GM21717 (cell line): ENCODE results near the gene FRMD3.

Experiments
- ATAC-seq: cut with Tn5 transposase; IDR thresholded peaks from one replicate; pipeline ENCODE4 v1.9.1; 2021; ENCODE audit warnings: mild to moderate bottlenecking, moderate library complexity; ENCODE audit not compliant: unreplicated experiment

The FRMD3 gene

DNA sequence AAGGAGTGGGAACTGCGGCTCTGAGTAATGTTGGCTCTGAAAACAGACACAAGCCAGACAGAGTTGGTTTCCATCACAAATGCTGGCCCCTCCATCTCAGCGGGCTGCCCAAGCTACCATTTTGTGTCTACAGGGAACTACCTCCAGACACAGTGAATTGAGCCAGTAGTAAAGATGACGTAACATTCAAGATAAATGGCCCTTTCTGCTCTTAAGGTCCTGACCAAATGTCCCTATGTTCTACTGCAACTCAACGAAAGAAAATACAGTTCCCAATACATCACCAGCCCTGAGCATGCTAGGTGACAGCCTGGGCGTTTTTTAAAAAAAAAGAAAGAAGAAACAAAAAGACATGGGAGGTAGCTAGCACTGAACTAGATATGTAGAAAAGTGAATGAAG is 247.5 kb downstream of the FRMD3 start:
- no peak for ATAC-seq

DNA sequence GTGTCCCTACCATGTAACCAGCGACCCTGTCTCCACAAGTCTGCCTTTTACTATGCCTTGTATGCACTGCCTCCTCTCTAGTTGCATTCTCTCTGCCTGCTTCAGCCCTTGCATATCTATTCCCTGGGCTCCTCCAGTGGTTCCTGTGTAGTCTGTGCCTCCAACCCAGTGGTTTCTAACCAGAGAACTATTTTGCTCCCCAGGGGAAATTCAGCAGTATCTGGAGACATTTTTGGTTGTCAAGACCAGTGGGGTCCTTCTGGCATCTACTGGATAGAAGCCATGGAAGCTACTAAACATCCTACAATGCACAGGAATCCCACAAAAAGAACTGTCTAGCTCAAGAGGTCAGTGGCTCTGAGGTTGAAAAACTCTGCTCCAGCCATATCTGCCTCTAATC is 251.2 kb downstream of the FRMD3 start:
- no peak for ATAC-seq

DNA sequence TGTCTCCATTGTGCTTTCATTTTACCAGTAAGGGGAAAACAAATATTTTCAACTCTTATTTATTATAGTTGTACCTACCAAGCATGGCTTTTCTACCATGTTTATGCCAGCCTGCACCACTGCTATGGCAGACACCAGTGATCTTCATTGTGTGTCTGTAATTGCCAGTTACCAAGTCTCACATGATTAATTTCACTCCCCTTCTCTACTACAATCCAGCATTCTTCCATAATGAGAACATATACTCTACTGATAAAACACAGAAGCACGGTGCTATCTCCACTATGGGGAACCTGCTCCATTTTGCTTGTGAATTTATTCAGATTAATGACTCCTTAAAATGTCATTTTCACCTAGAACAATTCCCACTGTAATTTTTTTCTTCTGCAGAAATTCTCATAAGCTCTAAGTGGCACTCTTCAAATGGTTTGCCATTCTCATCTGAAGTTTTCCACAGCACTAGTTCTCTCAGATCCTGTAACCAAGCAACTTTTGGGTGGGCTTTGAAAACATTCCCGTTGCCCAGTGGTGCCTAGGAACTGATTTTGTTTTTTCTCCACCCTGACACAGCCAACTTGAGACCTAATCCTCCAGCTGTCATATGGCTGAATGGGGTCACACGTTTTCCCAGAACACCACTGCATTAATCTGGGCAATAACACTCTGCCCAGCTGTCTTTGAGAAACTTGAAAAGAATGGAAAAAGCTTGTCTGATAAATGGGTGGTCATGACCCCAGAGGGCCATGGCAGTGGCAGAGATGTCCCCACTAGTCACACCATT is 252.6 kb downstream of the FRMD3 start:
- no peak for ATAC-seq

DNA sequence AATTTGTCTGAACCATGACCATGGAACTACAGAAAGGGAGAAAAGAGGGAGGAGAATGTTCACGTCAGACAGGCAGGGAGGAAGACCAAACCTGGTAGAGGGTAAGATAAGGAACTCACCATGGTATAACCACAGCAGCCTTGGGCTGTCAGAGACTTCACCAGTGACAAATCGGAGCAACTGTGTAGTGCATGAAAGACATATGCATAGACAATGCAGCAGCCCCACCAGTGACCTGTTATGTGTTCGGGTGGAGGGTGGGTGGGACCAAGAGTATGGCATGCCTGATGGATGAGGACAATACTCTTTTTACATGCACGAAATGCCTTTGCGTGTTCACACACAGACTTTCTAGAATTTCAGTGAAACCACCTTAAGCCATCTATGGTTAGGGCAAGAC is 253.5 kb downstream of the FRMD3 start:
- ATAC-seq: no peak

DNA sequence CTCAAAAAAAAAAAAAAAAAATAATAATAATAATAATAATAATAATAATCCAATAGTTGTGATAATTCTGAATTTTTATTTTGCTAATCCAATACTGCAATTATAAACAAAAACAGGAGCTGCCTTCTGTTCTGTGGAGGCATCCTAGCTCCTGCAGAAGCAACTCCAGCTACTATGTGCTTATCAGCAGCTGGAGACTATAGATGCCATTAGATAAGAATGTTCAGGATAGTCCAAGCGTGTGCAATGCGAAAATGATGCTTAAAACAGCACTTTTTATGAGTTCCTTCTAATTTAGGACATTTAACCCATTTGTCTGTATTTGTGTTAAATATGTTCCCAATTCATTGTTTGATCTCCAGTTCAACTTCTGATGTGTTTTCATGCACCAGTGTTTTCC is 254.7 kb downstream of the FRMD3 start:
- ATAC-seq: no peak

DNA sequence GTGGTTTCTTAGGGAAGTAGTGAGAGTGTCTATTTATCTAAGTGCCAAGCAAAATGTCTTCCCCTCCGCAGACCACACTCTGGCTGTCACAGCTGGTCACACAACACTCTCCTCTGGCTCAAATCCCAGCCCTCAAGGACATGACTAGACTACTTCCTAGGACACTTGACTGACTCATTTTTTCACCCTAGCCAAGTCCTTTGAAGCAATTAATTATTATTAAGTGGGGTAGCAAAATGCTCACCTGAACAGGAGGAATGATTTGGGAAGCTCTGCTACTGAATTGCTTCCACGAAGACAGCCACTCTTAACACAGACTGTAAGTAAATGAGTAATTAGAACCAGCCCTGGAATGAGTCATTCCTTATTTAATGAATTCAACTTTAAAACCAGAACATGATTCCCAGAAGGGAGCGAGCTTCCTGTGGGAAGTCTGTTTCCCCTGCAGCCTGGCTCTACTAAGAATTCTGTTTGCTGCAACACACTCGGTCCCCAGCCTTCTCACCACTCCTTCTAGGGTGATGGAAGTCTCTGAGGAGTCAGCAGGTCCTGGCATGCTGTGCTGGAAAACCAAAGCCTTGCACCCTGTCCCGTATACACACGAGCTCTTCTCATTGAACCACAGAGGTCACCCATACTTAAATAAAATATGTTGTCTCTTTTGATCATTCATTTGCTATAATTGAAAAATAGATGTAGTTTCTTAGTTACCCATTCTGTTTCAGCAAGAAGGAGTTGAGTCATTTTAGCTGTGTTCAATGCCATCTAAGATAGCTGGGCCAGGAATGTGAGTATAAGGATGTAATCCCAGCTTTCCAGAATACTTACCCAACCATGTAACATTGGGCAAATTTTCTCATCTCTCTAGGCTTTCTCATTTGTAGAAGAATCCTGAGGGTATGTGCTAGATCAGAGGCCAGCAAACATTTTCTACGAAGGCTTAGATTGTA is 256.6 kb downstream of the FRMD3 start:
- ATAC-seq: peak; percentile 71

DNA sequence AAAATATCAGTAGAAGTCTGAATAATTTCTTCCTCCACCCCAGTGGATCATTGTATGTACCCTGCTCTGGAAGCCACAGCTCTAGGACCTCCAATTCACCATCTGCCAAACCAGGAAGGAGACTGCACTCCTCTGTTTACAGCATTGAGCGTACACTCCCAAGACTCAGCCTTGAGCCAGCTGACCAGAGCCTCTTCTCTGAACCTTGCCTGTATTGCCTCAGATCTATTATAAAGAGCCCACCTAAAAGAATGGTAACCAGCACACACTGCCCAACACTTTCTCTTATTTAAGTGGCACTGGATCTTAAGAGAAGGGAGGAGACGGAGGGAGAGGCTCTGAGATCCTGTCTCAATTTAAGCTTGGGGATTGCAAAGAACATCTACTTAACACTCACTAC is 257.4 kb downstream of the FRMD3 start:
- ATAC-seq: peak; percentile 16

DNA sequence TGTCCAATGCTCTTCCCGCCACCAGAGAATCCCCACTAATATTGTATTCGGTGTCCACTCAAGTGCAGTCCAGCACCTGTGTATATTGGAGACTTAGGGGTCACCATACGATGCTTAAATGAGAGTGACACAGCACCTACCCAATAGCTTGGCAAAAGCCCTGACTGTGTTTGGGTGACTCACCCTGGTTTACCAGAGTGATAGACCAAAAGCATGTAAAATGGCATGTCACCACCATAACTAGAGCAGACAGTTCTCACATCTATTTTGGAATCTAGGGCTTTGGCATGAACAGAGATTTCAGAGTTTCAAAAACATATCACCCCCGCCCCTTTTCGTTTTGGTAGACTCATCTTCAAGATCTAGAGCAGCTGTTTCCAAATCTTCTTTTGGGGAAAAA is 257.9 kb downstream of the FRMD3 start:
- peak; percentile 61 for ATAC-seq

DNA sequence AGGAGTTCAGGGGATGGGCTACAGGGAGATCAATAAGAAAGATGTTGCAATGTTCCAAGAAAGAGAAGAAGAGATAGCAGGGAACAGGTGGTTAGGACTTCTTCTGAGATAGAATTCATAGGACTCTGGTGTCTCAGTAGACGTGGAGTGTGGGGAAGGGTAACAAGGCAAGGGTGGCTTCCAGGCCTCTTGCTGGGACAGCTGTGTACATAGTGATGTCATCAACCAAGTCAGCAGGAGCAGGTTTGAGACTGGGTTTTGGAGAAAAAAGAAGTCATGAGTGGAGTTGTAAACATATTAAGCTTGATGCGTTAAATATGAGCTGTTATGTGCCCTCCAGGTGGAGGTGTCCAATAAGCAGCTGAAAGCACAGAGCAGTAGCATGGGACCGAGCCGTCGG is 263.4 kb downstream of the FRMD3 start:
- no peak for ATAC-seq

DNA sequence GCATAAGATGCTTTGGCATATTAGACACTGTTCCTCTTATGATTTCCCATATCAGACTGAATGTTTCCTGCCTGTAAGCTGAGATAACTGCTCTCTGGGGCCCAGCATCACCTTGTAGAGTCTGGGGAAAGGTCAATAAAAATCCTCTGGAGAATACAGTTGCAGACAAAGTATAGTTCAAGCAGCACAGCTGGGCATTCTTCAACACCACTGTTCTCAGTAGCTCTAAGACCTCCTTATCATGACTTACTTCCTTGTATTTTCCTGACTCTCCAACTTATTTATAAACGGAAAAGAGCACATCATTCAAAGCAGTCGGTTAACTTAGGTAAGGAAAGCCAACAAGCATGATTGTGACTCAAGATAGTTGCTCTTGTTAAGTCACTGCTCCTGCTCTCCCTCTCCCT is 266.5 kb downstream of the FRMD3 start:
- no peak for ATAC-seq

DNA sequence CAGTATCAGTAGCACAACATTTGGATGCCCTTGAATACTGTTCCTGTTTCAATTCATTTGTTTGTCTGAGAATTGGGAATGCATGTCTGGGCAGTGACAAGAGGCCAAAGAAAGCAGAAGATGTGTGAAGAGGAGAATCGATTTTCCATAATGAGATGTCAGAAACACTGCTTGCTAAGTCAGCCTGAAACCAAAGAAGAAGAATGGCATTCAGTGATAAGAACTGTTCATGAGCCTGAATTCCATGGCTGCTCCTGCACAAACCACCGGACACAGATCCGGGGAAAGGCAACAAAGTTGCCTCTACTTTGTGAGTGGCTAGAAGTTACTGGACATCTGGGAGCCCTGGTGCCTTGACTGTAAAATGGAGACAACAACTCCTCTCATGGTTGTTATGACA is 268.1 kb downstream of the FRMD3 start:
- ATAC-seq: no peak

DNA sequence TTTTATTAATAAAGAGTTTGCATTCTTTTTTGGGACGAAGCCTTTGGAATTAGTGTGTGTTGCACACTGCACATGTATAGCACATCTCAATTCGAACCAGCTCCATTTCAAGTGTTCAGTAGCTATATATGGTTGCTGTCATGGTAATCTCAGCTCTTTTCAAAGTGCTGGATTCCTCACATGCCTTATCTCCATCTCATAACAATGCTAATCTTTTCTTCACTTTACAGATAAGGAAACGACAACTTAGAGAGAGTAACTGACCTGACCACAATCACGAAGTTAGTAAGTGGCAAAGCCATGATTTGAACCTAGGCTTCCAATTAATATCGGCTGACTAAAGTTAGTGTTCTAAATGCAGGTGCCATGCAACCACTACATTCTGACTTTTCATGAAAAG is 270.5 kb downstream of the FRMD3 start:
- no peak for ATAC-seq

DNA sequence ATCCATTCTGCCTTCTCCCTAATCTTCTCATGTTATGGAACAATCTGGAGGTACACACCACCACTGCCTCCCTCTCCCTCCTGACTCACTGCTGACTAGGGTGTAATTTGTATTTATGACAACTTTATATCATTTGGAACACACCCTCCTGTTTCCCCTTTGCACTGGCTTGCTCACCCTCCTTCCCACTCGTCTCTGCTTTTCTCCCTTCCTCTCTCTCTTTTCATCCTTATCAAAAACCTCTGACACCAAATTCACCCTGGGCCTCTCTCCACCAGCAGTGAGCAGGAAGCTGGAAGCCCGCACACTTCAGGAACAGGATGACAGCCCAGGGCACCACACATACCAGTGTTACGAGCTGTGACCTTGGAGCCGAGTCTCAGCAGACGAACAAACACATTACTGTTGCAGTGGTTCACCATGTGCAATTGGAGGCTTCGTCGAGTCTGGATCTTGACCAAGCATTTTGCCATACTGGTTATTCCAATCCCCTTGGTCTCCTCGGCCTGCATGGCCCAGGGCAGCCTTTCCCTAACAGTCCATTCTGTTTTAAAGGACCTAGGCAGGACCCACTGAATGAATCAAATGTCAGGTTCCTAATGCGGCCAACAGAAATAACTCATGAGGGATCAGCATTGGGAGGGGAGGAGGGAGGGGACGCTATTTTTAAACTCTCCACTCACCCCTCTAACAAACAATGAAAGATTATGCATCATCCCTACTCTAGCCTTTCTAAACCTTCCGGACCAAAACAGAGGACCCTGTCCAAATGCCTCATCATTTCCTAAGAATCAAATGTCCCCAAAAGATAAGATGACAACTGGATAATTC is 271.3 kb downstream of the FRMD3 start:
- ATAC-seq: no peak

DNA sequence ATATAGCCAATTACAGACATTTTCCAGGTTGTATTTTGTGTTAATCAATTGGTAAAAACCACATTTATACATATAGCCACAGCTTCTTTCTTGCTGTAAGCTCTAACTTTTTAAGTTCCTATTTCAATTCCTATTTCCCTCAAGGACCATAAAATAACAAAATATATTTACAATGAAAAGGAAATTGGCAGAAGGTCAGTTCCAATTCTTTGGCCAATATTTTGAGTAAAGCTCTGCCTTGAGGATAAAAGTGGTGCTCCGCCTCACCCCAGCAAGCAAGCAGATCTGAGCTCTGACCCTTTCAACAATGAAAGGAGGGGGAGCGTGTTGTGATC is 271.9 kb downstream of the FRMD3 start:
- ATAC-seq: no peak

DNA sequence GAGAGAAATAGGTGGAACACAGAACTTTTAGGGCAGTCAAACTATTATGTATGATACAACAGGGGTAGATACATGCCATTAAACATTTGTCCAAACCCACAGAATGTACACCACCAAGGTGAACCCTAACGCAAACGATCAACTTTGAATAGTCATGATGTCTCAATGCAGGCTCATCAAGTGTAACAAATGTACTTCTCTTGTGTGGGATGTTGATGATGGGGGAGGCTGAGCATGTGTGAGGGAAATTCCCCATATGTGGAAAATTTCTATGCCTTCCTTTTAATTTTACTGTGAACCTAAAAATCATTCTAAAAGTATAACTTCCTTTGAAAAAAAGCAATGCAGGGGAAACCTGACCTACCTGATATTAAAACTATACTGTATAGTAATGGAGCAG is 273.9 kb downstream of the FRMD3 start:
- no peak for ATAC-seq

DNA sequence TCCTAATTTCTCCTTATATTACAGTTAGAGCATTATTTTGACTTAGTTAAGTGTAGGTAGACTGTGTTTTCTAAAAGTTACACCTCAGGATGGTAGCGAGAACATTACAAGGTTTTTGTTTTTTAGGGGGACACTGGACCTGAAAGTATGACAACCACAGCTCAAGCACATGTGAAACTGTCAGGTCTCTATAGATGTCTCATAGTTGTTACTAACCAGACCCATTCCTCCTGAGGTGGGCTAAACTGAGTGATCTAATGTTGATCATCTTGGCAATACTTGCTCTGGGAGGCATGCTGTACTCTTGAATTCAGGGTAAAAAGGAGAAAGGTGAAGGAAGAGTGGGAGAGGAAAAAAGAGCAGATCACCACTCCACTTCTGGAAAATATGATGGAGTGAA is 278.6 kb downstream of the FRMD3 start:
- ATAC-seq: no peak

DNA sequence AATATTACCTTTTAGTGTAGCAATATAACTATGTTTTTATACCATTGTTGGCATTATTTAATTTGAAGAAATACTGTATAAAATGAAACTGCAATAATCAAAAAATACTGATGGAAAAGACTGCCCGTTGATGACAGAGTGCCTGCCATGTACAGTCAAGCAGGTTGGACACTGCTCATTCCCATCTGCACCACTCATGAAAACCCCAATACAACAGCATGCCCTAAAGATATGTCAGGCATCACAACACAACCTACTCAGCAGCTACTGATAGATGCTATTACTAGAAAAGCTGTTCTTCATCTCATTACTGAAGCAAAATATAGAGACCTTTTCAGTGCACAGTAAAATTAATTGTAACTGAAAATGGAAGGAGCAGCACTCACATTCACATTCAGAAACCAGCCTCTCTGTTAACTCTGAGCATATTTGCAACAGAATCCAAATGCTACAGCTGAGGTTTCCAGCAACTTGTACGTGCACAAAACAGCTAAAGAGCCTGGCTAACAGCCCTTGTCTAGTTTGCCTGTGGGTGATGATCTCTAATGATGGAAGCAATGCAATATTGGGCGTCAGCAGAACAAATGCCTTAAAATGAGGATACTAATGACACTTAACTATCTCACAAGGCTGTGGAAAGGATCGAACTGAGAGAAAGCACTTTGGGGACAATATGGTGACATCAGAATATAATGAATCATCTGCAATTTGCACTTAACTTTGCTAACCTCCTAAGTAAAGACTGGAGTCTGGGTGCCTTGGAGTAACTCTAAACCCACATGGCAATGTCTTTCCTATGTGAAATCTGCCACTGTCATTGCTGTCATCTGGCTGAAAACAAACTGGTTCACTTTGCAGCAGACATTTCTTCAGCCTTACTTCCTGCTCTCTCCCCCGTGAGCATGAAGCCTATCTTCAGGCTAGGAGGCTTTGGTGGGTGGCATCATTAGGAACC is 280.0 kb downstream of the FRMD3 start:
- ATAC-seq: no peak

DNA sequence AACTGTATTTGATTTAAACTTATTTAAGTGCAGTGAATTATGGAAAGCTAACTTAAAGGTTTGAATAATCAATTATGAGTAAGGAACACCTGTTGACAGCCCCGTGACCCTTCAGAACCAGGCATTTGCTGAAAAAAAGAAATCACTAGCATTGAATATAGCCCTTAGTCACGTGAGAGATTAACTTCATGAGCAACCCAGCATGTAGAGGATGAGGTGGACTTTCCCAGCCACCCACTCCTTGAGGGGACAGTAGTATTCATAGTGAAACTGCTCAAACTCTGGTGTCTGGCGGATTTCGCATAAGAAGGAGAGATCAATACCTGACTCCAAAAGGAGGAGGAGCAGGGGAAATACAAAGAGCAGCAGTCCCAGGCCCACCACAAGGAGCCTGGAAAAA is 290.5 kb downstream of the FRMD3 start:
- ATAC-seq: peak; percentile 83

DNA sequence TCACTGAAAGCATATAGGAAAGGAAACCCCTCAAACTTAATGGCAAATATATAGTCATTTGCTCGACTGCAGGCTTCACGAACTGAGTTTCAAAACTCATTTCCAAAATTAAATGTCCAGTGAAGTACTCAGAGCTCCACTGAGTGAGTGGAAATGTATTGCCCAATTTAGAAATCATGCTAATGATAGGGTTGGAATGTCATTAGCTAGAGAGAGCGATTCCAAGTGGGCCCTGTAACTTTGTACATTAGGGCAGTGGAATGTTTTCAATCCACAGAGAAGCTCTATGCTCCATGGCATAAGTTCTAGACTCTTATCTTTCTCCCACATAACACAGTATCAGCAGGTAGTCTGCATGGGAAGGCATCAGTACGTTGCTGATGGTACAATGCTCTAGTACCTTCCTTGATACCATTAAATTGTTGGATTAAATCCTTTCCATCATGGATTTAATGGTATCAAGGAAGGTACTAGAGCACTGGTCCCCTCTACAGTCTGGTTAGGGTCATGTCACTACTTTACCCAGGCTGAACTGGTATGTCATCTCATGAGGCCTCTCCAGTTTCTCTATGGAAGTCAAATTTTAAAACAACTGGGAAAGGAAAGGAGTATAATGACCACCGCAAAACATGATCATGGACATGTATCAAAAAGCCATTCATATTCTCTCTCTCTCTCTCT is 292.1 kb downstream of the FRMD3 start:
- no peak for ATAC-seq

DNA sequence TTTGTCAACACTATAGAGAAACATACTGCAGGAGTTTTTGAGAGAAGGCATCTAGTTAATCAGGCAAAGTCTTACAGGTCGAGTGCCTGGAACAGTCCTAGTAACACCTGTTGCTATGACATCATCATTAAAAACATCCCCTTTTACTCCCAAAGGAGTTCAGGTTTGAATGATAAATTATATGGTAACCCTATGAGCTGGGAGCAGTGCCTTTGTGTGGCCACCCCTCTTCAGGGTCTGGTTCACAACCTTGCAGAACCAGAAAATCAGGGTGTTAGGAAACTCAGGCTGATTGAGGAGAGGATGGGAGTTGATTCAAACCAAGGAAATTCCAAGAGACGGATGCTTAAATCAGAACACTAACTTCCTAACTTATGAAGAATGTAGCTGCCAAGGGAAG is 296.1 kb downstream of the FRMD3 start:
- ATAC-seq: no peak
